GM23338 (cell line): ENCODE results near the gene AQP5.

ENCODE experiments used
- CTCF ChIP-seq, 2 experiments: fragments of 200-600 bp in 1 of 2; sonication (generic) in 1 of 2; conservative IDR thresholded peaks; 2 replicates each; pipeline versions ENCODE4 v1.5.1 to v1.6.1; 2016 to 2017; ENCODE audit warnings: antibody characterized with exemption in 2 of 2, low read depth in 2 of 2, mild to moderate bottlenecking in 2 of 2, moderate library complexity in 1 of 2
- ETS1 ChIP-seq: IDR thresholded peaks from 2 replicates; pipeline ENCODE4 v1.6.1; 2016; ENCODE audit warnings: antibody characterized with exemption
- EZH2 ChIP-seq: fragments of 200-600 bp; sonication (generic); IDR thresholded peaks from one replicate; pipeline ENCODE4 v1.8.0; 2017; ENCODE audit warnings: antibody characterized with exemption, mild to moderate bottlenecking, low read depth; ENCODE audit not compliant: unreplicated experiment
- POLR2AphosphoS5 ChIP-seq: IDR thresholded peaks from 2 replicates; pipeline ENCODE4 v1.6.1; 2016; ENCODE audit warnings: antibody characterized with exemption, low read depth
- REST ChIP-seq: IDR thresholded peaks from one replicate; pipeline ENCODE4 v1.6.1; 2018; ENCODE audit warnings: antibody characterized with exemption; ENCODE audit not compliant: unreplicated experiment
- STAT1 ChIP-seq: IDR thresholded peaks from one replicate; pipeline ENCODE4 v1.6.1; 2016; ENCODE audit warnings: antibody characterized with exemption; ENCODE audit not compliant: unreplicated experiment

- TF ChIP-seq ETS1, result no peak
- no peak for TF ChIP-seq CTCF (conservative IDR thresholded peaks at IDR 0.05; ENCODE audit: low read depth in 2 of 2)
- no peak for TF ChIP-seq STAT1
- TF ChIP-seq REST, result no peak
- TF ChIP-seq POLR2AphosphoS5, result no peak
- no peak for TF ChIP-seq EZH2
Measured at GRCh38 chr12:49966511-49967041, 4.9 kb downstream of the AQP5 start.
